Measurements from ENCODE around the gene ERG28. TPM values are rescaled to one million over a fixed set of nuclear protein-coding genes. Genes with fewer than 3 reads are reported as not detected.

The ERG28 gene
- total and polyA plus RNA-seq, 10 of the 15 experiments (the other 5 are each of a cell fraction or from before 2014, with no cell fraction given): 15.2 to 67.0 (median 48.1) TPM

- no peak for TF ChIP-seq PRDM15 (CRISPR knock-in tag; IDR thresholded peaks at IDR 0.05)
These were observed 52.6 kb downstream of the ERG28 start (continued) for GRCh38 chr14:75607842-75608640.

GRCh38 chr14:75607044-75607443 lies 53.6 kb downstream of the ERG28 start:
- Histone ChIP-seq H3K4me1 (ENCODE audit: control insufficient read depth, insufficient read depth, low read length) (no peaks in the 10 kb centered on the region), H3K36me3 (ENCODE audit: control insufficient read depth in 2 of 2, insufficient read depth in 2 of 2, low read length in 1 of 2) (no peaks in the 10 kb centered on the region), H3K4me2 (ENCODE audit: control insufficient read depth, insufficient read depth) (no peak overlapping the region), H3K27me3 (replicated peaks in 1 of 2; ENCODE audit: control insufficient read depth in 2 of 2, insufficient read depth in 2 of 2, low read length in 1 of 2) (no peaks in the 10 kb centered on the region), H4K20me1 (ENCODE audit: control insufficient read depth, insufficient read depth) (no peaks in the 10 kb centered on the region), H3K9me3 (replicated peaks; ENCODE audit: control insufficient read depth, insufficient read depth, low read length) (peaks cover 15% of the 10 kb centered on the region), H3K9ac (ENCODE audit: control insufficient read depth, insufficient read depth, low read length) (no peak overlapping the region), H3K27ac (ENCODE audit: control insufficient read depth, insufficient read depth) (no peak overlapping the region), H2AFZ (ENCODE audit: control insufficient read depth, low read depth, low read length) (no peak overlapping the region), H3K4me3 (no peak overlapping the region), H3K79me2 (ENCODE audit: control insufficient read depth, insufficient read depth, low read length) (no peaks in the 10 kb centered on the region)
- FAIRE-seq (no peak), DNase-seq (ENCODE audit: low read depth, low spot score) (no peak), ATAC-seq (no peak)
- POLR2A ChIA-PET: no interaction called here
- RAD21 ChIA-PET (ENCODE audit: unreplicated experiment): no interaction called here
- TF ChIP-seq SUPT20H (IDR thresholded peaks at IDR 0.05; ENCODE audit: borderline replicate concordance, control insufficient read depth, low read depth, low read length) (no peak), CHD4 (IDR thresholded peaks at IDR 0.05) (no peak), TBL1XR1 (IDR thresholded peaks at IDR 0.05; ENCODE audit: low read depth, low read length) (no peak), TARDBP (IDR thresholded peaks at IDR 0.05; ENCODE audit: borderline replicate concordance) (no peak), HDAC2 (IDR thresholded peaks at IDR 0.05) (no peak), NR2C2 (IDR thresholded peaks at IDR 0.05; ENCODE audit: borderline replicate concordance, control insufficient read depth, insufficient read length, low read depth) (no peak), SUZ12 (IDR thresholded peaks at IDR 0.05; ENCODE audit: unreplicated experiment) (no peak)
- intact Hi-C loops (cut with micrococcal nuclease; ENCODE audit: unreplicated experiment) (no loop called here), in situ Hi-C loops (cut with MboI) (no loop called here)
- SMC1A ChIA-PET (ENCODE audit: uncharacterized antibody, unreplicated experiment): interaction anchor here (1.1 to 3.4 kb wide), 3 partner anchors 10 to 48 kb away, joined by 3 to 13 read pairs (median 5); no protein-coding TSS in a partner anchor
- 96% methylated on average over 1 of the region's 1 CpG for WGBS (ENCODE audit: insufficient coverage, insufficient replicate concordance, low lambda C conversion rate, missing lambda C conversion rate)
- CTCF ChIA-PET: interaction anchor here (0.9 to 2.5 kb wide), 4 partner anchors 10 to 48 kb away, joined by 3 to 11 read pairs (median 7); no protein-coding TSS in a partner anchor
- BruUV-seq (replicated peaks): no TSS peak

All from GM12878 (cell line).